Glutamatergic neuron (in vitro differentiated cells): Measurements from ENCODE around the gene VCPKMT. TPM values are rescaled to one million over a fixed set of nuclear protein-coding genes. Genes with fewer than 3 reads are reported as not detected.

Experiments used
- DNase-seq: peaks from one replicate; pipeline ENCODE4 v3.0.0; 2022
- H3K27ac Mint-ChIP-seq: one replicate; pipeline ENCODE4 v1.8.0; 2020; ENCODE audit warnings: mild to moderate bottlenecking, mixed read lengths, inconsistent platforms; ENCODE audit not compliant: unreplicated experiment
- H3K27me3 Mint-ChIP-seq: one replicate; pipeline ENCODE4 v1.8.0; 2020; ENCODE audit warnings: mild to moderate bottlenecking, moderate library complexity, mixed read lengths, inconsistent platforms; ENCODE audit not compliant: unreplicated experiment
- H3K36me3 Mint-ChIP-seq: one replicate; pipeline ENCODE4 v1.8.0; 2020; ENCODE audit warnings: mild to moderate bottlenecking, mixed read lengths, inconsistent platforms; ENCODE audit not compliant: unreplicated experiment
- H3K4me1 Mint-ChIP-seq: one replicate; pipeline ENCODE4 v1.8.0; 2020; ENCODE audit warnings: mild to moderate bottlenecking, low read depth, mixed read lengths, inconsistent platforms; ENCODE audit not compliant: unreplicated experiment
- H3K4me3 Mint-ChIP-seq: one replicate; pipeline ENCODE4 v1.8.0; 2020; ENCODE audit warnings: mild to moderate bottlenecking, mixed read lengths, inconsistent platforms; ENCODE audit not compliant: unreplicated experiment
- H3K9me3 Mint-ChIP-seq: one replicate; pipeline ENCODE4 v1.8.0; 2020; ENCODE audit warnings: mild to moderate bottlenecking, moderate library complexity, mixed read lengths, inconsistent platforms; ENCODE audit not compliant: unreplicated experiment
- total RNA-seq: library from RNA; stranded (reverse); fragmentation: NEBNext Ultra II Directional; extraction: Animal tissue kit (Norgen Biotek cat#: 25700); gene quantifications from one replicate; pipeline ENCODE4 v1.2.1, GENCODE V29; 2021; ENCODE audit not compliant: unreplicated experiment
- TF ChIP-seq, protein P1 (sequence below): fragments of 200-600 bp; sonication (generic); IDR thresholded peaks from one replicate; pipeline ENCODE4 v1.5.0; 2021; ENCODE audit not compliant: partially characterized antibody, unreplicated experiment

VCPKMT gene
- total RNA-seq, 1 donor from 2014 or later: 12.9 TPM

DNA sequence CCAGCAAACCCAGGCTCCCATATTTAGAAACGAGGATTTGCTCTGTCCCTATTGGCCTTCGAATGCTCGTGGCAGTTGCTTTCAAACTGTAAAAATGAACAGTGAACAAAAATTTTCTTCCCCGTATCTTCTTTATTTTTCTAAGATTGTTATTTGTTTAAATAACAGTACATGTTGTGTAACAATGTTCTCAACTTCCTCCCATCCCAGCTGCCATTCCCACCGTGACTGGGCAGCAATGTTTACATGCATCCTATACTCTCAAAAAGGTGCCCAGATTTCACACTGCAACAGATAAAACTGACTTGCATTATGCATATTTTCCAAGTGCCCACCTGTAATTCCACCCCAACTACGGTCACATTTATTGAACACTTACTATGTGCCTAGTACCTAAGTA lies 12.8 kb downstream of the VCPKMT start:
- Mint-ChIP-seq H3K27ac (no peak overlapping the region), H3K4me3 (no peak overlapping the region), H3K36me3 (no peaks in the 10 kb centered on the region), H3K4me1 (no peaks in the 10 kb centered on the region), H3K9me3 (no peaks in the 10 kb centered on the region), H3K27me3 (no peaks in the 10 kb centered on the region)
- no peak for DNase-seq
- TF ChIP-seq, protein P1, sequence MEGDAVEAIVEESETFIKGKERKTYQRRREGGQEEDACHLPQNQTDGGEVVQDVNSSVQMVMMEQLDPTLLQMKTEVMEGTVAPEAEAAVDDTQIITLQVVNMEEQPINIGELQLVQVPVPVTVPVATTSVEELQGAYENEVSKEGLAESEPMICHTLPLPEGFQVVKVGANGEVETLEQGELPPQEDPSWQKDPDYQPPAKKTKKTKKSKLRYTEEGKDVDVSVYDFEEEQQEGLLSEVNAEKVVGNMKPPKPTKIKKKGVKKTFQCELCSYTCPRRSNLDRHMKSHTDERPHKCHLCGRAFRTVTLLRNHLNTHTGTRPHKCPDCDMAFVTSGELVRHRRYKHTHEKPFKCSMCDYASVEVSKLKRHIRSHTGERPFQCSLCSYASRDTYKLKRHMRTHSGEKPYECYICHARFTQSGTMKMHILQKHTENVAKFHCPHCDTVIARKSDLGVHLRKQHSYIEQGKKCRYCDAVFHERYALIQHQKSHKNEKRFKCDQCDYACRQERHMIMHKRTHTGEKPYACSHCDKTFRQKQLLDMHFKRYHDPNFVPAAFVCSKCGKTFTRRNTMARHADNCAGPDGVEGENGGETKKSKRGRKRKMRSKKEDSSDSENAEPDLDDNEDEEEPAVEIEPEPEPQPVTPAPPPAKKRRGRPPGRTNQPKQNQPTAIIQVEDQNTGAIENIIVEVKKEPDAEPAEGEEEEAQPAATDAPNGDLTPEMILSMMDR: no peak

DNA sequence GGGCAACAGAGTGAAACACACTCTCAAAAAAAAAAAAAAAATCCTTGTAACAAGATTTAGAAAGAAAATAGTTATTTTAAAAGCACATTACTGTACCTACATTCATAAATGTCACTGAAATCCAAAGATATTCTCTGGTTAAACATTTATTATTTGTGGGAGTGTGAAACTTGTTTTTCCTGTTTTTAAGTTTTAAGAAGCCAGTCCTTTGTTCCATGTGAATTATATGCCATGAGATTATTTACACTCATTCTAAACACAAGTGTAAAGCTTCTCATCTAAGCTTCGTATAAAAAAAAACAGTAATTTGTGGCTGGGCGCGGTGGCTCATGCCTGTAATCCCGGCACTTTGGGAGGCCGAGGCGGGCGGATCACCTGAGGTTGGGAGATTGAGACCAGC lies 15.0 kb downstream of the VCPKMT start:
- no peaks in the 10 kb centered on the region for H3K27me3 Mint-ChIP-seq
- H3K27ac Mint-ChIP-seq: no peak overlapping the region
- H3K4me1 Mint-ChIP-seq: no peaks in the 10 kb centered on the region
- no peaks in the 10 kb centered on the region for H3K36me3 Mint-ChIP-seq
- H3K9me3 Mint-ChIP-seq: no peaks in the 10 kb centered on the region
- DNase-seq: no peak
- no peak overlapping the region for H3K4me3 Mint-ChIP-seq
- TF ChIP-seq, protein P1: no peak

DNA sequence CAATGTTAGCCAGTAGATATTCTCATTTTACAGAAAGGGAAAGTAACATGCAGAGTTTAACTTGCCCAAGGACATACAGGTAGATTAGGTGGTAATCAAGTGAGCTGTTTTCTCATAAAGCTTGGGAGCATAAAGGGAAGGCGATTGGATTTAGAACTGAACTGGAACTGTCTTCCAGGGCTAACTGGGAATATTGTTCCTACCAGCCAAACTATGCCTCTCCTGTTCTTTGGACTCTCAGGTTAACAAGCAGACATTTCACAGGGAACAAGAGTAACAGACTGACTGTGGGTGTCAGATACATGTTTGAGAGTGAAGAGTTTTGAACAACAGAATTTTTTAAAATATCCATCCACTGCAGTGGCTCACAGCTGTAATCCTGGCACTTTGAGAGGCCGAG lies 15.6 kb downstream of the VCPKMT start:
- H3K9me3 Mint-ChIP-seq: no peaks in the 10 kb centered on the region
- TF ChIP-seq, protein P1: no peak
- no peak overlapping the region for H3K27ac Mint-ChIP-seq
- H3K36me3 Mint-ChIP-seq: peaks cover 4% of the 10 kb centered on the region
- no peaks in the 10 kb centered on the region for H3K4me1 Mint-ChIP-seq
- H3K4me3 Mint-ChIP-seq: no peak overlapping the region
- H3K27me3 Mint-ChIP-seq: no peaks in the 10 kb centered on the region
- no peak for DNase-seq

DNA sequence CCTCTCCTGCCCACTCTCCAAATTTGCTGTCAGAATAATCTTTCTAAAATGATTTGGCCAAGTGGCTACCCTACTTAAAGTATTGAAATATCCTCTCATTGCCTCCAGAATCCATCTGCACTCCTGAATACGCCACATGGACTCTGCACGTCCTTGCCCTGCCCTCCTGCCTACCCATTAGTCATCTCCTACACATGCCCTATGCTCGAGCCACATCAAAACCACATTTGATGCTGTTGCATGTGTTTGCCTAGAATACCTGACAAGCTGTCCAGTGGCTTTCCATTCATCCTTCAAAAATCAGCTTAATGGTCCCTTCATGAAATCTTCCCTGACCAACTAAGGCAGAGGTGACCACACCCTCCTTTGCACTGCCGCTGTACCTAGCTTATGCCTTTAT lies 17.0 kb downstream of the VCPKMT start:
- no peak overlapping the region for H3K27ac Mint-ChIP-seq
- H3K27me3 Mint-ChIP-seq: no peaks in the 10 kb centered on the region
- H3K4me1 Mint-ChIP-seq: no peaks in the 10 kb centered on the region
- no peak for DNase-seq
- H3K36me3 Mint-ChIP-seq: peaks cover 6% of the 10 kb centered on the region
- no peaks in the 10 kb centered on the region for H3K9me3 Mint-ChIP-seq
- H3K4me3 Mint-ChIP-seq: no peak overlapping the region
- TF ChIP-seq, protein P1: no peak

DNA sequence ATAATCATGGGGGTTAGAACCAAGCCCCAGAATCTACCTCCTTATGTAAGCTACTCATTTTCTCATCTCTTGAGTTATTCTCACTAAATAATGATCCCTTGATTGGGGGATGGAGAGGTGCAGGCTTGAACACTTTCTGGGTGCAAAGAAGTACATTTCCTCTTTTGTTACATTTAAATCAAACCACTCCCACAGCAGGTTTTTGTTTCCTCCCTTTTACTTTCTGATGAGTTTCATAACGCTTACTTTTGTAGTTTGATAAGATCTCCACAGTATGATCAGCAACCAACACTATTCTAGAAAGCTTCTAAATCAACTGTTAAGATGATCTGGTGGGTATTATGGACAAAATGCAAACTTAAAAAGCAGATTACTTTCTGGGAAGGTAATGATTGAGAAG lies 20.5 kb downstream of the VCPKMT start:
- Mint-ChIP-seq H3K36me3 (peaks cover 6% of the 10 kb centered on the region), H3K27me3 (no peaks in the 10 kb centered on the region), H3K4me3 (no peak overlapping the region), H3K9me3 (peaks cover 3% of the 10 kb centered on the region), H3K4me1 (peaks cover 16% of the 10 kb centered on the region), H3K27ac (no peak overlapping the region)
- no peak for DNase-seq
- TF ChIP-seq, protein P1: no peak
